OCI-LY7 (cell line): ENCODE measurements around the gene CABP1.

Source experiments
- EZH2phosphoT487 ChIP-seq: fragments of 200-600 bp; sonication (generic); IDR thresholded peaks from 2 replicates; pipeline ENCODE4 v1.6.1; 2018; ENCODE audit warnings: low read depth, borderline replicate concordance, mild to moderate bottlenecking, mixed run types, antibody characterized with exemption, low read length, moderate library complexity, mixed read lengths
- TF ChIP-seq, protein P1 (sequence below): fragments of 200-600 bp; sonication (generic); conservative IDR thresholded peaks from 2 replicates; pipeline ENCODE4 v1.5.1; 2014; ENCODE audit warnings: mild to moderate bottlenecking, antibody characterized with exemption, low read length, moderate library complexity, mixed read lengths

DNA sequence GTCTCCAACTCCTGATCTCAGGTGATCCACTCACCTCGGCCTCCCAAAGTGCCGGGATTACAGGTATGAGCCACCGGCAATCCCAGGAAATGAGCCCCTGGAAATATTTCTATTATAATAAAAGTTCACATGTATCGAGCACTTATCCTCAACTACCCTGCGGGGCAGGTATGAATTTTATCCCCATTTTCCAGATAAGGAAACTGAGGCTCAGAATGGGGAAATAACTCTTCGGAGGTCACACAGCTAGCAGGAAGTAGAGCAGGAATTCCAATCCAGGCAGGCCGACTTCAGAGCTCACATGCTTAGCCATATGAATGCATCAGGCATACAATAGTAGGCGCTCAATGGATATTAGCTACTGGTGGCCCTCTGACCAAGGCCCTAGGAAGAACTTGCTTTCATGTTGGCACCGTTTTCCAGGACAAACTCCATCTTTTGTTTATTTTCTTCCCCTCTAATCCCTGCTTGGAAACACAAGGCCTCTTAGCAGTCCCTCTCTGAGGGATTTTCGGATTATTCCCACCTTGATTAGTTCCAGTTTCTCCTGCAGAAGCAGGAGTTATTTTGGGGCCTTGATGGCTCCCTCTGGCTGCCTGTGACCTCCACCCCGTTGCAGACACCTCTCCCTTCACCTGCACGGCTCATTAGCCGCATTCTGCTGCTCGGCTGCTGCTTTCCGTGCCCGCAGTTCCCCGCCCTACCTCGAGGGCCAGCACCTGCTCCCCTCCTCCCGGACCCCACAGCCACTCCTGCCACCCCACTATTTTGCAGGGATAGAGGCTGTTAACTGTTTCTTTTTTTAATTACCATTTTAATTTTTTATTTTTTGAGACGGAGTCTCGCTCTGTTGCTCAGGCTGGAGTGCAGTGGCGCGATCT, 40.5 kb upstream of the CABP1 start:
- no peak for TF ChIP-seq EZH2phosphoT487
- TF ChIP-seq, protein P1, sequence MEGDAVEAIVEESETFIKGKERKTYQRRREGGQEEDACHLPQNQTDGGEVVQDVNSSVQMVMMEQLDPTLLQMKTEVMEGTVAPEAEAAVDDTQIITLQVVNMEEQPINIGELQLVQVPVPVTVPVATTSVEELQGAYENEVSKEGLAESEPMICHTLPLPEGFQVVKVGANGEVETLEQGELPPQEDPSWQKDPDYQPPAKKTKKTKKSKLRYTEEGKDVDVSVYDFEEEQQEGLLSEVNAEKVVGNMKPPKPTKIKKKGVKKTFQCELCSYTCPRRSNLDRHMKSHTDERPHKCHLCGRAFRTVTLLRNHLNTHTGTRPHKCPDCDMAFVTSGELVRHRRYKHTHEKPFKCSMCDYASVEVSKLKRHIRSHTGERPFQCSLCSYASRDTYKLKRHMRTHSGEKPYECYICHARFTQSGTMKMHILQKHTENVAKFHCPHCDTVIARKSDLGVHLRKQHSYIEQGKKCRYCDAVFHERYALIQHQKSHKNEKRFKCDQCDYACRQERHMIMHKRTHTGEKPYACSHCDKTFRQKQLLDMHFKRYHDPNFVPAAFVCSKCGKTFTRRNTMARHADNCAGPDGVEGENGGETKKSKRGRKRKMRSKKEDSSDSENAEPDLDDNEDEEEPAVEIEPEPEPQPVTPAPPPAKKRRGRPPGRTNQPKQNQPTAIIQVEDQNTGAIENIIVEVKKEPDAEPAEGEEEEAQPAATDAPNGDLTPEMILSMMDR = no peak
